Measurements from ENCODE around the gene ACTL8.

DNA sequence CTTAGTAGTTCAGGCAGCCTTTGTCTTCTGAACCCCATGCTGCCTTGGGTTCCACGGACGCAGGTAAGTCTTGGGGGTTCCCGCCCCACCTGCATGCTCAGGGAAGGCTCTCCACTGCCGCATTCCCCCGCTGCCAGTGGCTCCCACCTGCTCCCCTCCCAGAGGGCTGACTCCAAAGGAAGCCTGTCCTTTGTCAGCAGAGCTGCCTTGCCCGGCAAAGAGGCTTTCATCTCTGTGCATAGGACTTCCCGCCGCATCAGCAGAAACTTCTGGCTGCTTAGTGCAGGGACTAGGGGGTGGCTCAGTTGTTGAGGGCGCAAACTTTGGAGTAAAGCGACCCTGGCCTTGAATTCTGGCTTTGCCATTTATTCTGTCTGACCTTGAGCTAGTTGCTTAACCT is 25.2 kb upstream of the ACTL8 start:
- no peak for TF ChIP-seq POLR2A (IDR thresholded peaks at IDR 0.05)
- TF ChIP-seq, protein P1, sequence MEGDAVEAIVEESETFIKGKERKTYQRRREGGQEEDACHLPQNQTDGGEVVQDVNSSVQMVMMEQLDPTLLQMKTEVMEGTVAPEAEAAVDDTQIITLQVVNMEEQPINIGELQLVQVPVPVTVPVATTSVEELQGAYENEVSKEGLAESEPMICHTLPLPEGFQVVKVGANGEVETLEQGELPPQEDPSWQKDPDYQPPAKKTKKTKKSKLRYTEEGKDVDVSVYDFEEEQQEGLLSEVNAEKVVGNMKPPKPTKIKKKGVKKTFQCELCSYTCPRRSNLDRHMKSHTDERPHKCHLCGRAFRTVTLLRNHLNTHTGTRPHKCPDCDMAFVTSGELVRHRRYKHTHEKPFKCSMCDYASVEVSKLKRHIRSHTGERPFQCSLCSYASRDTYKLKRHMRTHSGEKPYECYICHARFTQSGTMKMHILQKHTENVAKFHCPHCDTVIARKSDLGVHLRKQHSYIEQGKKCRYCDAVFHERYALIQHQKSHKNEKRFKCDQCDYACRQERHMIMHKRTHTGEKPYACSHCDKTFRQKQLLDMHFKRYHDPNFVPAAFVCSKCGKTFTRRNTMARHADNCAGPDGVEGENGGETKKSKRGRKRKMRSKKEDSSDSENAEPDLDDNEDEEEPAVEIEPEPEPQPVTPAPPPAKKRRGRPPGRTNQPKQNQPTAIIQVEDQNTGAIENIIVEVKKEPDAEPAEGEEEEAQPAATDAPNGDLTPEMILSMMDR (IDR thresholded peaks at IDR 0.05), result no peak
